SK-N-SH treated with all-trans-retinoic acid at 6 μM for 48 hours (cell line): Measurements from ENCODE around the gene NPAS1.

Experiments used
- ISL1 ChIP-seq: fragments of 250-450 bp; sonication (Bioruptor Pico); IDR thresholded peaks from 2 replicates; pipeline ENCODE4 v2.1.2; 2022; ENCODE audit warnings: mild to moderate bottlenecking, moderate library complexity
- RARB ChIP-seq: fragments of 250-450 bp; sonication (Bioruptor Pico); IDR thresholded peaks from 2 replicates; pipeline ENCODE4 v1.8.0; 2021; ENCODE audit warnings: mild to moderate bottlenecking, moderate library complexity

GRCh38 chr19:46981286-46981945 lies 38.2 kb upstream of the NPAS1 start:
- no peak for TF ChIP-seq RARB (CRISPR knock-in tag)
- TF ChIP-seq ISL1: no peak
